ENCODE results near the gene POGLUT3.
A peak's percentile ranks its signal among the peaks of the same experiment; 100 is the strongest.

Gene POGLUT3, protein sequence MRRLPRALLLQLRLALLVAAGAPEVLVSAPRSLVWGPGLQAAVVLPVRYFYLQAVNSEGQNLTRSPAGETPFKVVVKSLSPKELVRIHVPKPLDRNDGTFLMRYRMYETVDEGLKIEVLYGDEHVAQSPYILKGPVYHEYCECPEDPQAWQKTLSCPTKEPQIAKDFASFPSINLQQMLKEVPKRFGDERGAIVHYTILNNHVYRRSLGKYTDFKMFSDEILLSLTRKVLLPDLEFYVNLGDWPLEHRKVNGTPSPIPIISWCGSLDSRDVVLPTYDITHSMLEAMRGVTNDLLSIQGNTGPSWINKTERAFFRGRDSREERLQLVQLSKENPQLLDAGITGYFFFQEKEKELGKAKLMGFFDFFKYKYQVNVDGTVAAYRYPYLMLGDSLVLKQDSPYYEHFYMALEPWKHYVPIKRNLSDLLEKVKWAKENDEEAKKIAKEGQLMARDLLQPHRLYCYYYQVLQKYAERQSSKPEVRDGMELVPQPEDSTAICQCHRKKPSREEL

DNA sequence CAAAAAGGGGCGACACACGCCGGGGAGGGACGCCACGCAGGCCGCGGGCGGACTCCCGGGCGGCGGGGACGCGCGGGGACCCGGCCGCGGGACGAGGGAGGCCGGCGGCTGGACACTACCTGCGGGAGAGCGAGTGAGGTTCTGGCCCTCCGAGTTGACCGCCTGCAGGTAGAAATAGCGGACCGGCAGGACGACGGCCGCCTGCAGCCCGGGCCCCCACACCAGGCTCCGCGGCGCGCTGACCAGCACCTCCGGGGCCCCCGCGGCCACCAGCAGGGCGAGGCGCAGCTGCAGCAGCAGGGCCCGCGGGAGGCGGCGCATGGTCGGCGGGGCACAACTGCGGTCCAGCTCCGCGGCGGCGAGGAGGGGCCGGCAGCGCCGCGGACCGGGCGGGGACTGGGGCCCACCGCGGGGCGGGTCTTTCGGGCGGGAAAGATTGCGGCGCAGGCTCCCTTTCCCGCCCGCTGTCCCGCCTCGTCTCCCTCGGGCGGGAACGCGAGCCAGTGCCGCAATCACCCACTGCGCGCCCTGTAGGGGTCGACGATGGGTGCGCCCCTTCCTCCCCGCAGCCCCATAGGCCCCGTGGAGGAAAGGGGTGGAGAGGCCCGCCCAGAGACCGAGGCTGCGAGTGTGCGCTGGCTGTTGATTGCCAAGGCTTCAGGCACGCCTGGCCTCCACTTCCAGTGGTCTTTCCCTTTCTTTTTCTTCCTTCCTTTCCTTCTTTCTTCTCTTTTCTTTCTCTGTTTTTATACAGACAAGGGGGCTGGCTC lies at the start of gene POGLUT3:
POGLUT3 (minus strand) TSS at position 339 of the 770 bp plus-strand sequence; CDS start at position 321, 18 bp downstream.
- DNase-seq = no peak

DNA sequence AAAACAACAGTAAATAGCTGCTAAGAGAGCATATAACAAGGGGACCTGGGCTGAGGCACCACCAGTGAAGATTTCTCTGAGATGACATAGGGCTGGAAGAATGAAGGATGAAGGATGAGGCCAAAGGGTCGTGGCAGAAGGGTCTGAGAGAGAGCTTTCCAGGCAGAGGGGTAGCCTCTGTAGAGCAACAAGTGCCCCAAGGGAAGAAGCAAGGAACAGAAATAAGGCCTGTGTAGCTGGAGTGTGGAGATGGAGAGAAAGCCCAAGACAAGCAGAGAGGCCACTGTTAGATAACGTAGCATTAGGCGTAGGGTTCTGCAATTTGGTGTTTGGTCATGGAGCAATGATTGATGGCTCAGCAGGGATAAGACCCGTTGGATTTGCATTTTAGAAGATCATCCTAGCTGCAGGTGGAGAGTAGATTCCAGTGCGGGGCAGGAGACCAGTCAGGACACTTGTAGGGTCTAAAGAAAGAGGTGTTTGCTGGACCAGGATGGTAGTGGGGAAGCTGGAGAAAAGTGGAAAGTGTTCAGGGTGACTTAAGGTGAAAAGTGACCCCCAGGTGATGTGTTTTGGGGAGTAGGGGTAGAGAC lies 47.8 kb upstream of the POGLUT3 start:
- no peak for DNase-seq

DNA sequence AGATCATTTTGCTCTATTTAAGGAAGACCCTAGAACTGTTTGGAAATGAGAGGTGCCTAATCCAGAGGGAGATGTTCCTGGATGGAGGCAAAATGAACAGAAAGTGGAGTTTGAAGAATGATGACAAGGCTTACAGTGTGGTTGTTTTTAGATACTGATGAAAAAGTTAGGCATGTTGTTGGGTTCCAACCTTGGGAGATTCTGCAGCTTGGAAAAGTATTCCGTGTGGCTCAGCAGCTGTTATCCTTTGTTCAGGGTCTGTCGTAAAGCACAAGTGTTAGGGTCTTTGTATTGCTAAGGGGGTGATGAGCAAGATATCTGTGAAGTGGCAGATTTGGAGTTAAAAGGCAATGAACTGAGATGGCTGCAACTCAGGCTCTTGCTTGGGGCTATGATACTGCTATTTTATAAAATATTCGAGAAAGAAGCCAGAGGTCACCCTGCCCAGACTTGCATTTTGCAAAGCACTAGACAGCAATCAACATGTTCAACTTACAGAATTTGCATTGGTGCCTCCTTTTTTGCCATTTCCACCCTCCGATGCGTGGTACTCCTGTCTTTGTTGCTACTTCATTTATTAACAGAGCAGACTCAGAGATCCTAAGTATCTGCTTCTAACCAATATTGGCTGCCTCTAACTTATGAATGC lies 45.3 kb upstream of the POGLUT3 start:
- DNase-seq = no peak

DNA sequence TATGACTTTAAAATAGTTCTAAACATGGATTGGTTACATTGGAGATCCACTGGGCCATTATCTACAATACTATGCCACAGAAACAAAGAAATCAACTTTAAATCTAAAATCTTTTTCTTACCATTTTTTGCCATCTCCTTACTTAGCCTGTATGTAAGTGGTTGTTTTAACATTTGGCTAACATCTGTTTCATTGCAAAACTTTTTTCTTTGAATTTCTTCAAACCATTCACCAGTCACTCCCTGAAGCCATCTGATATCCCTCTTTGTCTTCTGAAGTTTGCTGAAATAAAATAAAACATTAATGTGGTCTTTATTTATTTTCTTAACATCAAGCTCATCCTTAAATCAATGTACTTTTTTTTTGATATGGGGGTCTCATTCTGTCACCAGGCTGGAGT lies 43.3 kb upstream of the POGLUT3 start:
- DNase-seq = no peak

DNA sequence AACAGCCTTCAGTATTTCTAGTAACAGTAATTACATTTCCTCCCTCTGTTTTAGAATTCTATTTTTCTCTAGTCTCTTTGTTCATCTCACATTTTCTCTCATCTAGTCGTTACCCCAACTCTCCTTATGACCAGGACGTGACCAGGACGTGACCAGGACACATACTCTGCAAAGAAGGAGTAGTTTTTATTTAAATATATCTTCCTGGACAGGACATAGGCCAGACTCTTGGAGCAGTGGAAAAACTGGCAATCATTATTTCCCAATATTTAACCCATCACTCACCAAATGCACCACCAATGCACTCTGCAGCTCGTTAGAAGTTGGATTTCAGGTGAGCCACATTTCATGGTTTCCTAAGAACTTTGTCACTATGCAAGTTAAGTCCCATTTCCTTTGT lies 40.3 kb upstream of the POGLUT3 start:
- no peak for DNase-seq

DNA sequence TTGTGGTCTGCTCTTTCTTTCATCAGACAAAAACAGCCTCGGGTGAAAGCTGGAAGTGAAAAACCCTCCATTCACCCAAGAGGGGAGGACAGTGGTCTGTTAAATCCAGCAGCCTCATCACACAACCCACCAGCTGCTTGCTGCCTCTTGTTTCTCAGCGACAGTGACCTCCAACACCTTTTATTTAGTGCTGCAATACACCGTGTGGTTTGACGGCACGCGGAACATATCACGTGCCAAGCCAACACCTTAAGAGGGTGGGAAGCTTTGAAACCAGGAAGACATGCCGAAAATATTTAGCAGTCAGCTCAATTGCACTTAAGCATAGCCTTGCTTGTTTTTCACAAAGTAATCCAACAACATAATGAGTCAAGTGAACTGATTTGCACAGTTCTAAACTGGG lies 39.8 kb upstream of the POGLUT3 start:
- DNase-seq = peak; percentile 37

DNA sequence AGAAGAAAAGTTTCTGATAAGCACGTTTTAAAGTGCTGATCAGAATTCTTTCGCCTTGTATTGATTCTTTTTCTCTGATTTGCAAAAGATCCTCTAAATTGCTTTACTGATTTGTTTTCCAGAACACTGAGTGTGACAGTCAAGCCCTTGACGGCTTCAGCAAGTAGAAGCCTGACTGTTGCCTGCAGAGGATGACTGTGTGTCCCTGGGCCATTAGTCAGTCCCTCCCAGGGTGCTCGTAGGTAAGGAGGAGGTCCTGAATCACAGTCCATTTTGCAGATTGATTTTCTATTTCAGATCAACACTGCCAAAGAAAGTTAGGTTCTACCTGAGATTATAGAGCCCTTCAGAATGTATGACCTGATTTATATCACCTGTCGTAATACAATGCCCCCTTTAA lies 38.6 kb upstream of the POGLUT3 start:
- no peak for DNase-seq

DNA sequence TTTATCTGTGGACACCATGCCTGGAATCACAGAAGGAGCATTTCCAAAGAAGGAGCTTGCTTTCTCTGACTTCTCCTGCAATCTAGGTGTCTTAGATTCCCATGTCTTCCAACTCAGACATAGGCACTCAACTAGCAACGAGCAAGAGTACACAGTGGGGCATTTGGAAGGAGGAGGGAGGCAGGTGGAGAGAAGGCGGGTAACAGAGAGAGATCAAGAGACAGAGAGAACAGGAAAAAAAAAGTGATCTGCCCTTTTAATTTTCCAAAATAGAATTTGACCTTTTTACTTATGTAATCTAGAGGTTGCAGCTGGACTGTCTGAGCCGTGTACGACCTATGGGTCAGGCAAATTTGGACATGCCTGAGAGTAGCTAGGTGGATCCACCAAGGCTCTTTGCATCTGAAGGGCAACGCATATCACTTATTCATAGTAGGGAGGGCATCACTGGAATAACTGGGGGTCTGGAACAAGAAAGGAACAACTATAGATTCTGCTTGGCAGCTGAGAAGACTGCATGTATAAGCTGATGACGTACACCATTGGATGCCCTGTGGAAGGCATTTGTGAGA lies 37.3 kb upstream of the POGLUT3 start:
- no peak for DNase-seq

DNA sequence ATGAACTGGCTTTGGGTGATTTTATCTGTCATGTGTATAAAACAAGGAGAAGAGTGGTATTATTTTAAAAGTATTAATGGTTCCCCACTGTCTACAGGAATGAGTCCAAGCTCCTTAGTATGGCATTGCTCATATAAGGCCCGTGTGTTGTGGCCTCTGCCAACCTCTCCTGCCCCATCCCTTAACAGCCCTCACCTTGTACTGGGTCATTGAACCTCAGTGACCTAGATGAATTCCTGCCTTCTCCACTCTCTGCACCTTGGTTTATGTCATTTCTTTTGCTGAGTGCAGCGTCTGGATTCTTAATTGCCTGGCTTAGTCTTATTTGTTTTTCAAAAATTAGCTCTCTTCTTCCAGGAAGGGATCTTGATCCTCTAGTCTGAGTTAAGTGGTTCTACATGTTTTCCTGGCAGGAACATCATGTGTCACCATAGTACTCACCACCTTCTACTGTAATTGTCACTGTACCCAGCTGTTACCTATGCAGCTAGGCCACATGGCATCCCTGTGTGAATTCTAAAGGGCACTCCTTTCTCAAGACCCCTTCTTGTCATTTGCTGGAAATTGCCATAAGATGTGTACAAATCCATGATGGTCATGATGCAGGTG lies 36.2 kb upstream of the POGLUT3 start:
- DNase-seq = no peak

DNA sequence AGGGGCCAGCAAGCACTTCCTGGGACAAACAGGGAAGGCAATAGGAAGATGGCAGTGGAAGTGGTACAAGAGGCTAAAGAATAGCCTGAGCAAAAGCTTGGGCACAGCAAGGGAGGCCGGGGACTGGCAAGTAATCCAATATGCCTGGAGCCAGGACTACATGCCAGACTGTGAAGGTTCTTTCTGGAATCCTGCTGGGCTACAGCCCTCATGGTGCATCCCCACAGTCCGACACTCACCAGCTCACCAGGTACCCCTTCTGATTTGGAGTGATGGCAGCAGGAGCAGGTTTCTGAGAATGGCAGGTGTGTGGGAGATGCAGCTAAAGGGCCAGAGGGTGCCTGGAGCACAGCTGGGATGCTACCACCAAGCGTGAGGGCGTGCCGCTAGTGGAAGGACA lies 32.2 kb upstream of the POGLUT3 start:
- no peak for DNase-seq

DNA sequence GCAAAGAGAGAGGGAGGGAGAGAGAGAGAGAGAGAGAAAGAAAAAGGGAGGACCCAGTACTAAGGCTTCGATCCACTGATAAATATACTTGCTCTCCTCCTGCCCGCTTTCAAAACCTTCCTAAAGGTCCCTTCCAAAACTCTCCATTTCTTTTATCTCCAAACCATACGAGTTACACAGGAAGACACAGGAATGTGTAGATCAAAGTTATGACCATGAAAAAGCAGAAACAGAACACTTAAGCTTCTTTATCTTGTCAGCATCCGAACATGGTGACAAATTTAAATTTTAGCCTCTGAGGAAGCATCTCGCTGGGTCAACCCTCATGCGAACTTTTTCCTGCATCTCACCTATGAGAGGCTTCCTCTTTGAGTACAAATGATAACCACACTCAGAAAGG lies 29.2 kb upstream of the POGLUT3 start:
- no peak for DNase-seq

DNA sequence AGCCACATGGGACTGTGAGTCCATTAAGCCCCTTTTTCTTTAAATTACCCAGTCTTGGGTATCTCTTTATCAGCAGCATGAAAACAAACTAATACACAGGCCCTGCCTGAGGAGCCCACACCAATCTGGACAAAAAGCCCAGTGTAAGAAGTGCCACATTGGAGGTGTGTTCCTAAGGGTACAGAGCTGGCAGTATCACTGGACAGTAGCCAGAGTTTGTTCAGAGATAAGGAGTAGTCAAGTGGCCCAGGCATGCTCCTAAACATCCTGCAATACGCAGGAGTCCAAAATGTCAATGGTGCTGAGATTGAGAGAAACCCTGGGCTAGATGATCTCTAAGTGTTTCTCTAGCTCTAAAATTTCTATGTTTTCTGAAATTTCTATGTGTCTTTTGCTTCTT lies 27.0 kb upstream of the POGLUT3 start:
- DNase-seq = no peak

DNA sequence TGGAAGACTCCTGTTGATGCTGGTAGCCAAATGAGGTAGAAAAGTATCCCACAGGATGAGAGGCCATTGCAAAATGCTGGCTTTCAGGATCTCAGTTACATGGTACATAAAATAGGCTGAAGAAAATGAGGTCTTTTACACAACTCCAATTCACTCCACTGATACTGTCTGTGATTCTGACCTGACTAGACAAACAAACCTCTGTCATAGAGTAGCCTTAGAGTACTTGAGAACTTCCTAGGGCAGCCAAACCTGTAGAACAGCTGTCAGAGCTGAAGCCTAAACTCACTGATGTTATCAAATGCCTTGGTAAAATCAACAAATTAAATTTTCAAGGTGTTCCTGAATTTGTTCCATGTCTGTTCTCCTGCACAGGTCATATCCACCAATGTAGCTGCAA lies 26.2 kb upstream of the POGLUT3 start:
- DNase-seq = no peak

DNA sequence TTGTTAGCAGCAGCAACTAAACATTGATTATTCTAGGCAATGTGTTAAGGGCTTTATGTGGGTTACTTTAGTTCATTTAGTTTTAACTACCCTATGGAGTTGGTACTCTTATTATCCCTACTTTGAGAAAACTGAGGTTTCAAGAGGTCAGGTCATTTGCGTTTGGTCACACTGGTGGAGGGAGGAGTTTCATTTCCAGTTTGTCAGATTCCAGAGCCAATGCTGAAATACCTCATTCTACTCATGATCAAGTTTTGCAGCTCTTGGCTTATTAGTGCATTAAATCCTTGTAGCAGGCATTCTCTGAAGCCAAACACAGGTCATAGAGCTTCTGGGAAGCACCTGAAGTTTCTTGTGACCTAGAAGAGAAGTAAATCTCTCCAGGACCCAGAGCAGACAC lies 24.1 kb upstream of the POGLUT3 start:
- DNase-seq = no peak

DNA sequence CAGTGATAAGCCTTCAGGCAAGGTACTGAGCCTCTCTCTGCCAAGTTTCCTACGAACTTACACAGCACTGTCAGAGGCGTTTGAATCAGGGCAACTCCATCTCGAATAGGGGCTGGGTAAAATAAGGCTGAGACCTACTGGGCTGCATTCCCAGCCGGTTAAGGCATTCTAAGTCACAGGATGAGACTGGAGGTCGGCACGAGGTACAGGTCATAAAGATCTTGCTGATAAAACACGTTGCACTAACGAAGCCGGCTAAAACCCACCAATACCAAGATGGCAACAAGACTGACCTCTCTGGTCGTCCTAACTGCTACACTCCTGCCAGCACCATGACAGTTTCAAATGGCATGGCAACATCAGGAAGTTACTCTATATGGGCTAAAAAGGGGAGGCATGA lies 20.4 kb upstream of the POGLUT3 start:
- no peak for DNase-seq

DNA sequence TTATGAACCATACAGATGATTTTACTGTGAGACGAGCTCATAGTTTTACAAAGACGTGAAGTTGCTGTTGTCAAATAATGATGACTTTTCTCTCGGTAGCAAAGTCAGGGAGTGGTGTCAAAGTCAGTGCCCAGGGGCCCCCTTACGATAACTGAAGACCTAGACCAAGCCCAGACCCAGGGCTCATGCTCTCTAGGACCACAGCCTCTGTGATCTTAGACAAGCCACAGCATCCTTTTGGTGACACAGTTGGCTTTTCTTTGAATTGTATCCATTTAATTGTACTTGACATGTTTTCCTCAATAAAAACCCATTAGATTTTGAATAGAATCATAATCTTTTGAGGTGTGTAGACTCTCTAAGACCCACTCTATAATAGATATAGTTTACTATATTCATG lies 17.9 kb upstream of the POGLUT3 start:
- no peak for DNase-seq

DNA sequence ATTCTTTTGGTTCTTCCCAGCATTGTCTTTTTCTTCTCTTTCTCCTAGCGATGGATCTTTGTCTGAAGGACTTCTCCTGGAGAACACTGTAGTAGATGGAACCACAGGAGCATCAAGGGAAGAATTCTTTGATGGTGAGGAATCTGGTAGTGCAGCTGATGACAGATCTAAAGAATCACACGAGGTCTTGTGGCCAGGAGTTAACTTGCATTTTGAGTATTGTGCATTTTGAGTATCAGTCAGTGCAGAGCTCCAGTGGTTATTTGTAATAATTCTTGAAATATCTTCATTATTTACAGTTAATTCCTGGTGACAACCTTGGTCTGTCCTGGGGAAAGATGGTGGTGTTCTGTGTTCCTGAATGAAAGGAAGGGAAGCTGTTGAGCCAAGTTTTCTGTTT lies 14.5 kb upstream of the POGLUT3 start:
- no peak for DNase-seq

DNA sequence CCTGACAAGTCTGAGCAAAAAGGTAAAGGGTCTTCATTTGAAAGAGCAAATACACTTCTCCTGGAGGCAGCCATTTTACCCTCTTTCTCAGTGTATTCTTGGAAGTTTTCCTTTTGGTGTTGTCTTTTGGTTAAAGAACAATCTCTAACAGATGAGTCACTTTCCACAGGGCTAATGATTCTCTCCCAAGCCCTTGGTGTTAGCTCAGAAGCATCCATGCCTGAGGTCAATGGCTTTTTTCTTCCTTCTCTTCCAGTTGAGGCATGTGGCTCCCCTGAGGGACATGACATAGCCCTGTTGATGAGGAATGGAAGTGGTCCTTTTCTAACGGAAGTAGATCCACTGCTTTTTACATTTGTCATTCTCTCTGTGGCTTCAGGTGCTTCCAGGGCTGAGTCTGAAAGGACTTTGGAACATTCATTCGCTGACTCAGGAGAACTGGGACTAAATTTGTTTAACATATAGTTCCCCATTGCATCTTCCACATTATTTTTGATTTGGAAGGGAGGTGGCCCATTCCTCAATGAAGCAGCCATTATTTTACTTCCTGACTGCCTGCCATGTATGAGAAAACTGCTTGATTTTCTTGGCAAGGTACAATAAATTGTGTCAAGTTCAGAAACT lies 13.8 kb upstream of the POGLUT3 start:
- no peak for DNase-seq

DNA sequence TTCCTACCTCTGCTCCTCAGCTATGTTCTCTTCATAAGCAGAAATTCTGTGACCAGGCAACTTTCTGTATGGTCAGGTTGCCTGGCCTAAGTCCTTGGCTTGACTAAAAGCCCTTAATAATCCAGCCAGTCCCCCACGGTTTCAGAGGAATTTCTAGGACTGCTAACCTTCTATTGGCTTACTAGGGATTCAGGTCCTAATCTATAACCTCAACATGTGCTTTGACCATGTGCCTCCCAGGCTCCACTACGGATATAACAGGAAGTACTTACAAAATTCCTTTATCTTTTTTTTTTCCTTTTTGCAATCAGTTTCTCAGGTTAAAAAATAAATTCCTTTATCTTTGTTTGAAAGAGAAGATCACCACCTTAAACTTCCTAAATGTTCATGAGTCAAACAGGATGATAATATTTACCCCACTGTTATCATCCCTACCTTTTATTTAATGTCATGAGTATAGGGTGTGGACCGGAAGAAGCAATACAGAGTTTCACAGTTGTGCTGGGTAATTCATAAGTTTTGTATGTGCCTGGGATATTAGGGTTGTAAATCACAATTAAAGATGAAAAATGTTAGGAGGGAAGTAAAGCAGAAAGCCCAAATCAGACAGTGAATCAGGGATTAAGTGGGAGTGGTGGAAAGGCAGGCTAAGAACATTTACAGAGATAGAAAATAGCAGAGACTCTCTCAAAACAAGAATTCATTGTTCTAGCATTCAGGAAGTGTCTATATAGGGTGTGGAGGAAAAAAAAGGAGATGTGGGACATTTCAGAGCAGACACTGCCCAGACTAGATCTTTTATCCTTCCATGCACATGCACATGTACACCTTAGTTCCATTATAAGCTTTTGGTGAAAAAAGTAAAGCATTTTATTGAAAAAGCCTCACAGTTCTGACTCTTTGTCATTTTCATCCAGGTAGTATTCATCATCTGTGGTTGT lies 10.7 kb upstream of the POGLUT3 start:
- no peak for DNase-seq

DNA sequence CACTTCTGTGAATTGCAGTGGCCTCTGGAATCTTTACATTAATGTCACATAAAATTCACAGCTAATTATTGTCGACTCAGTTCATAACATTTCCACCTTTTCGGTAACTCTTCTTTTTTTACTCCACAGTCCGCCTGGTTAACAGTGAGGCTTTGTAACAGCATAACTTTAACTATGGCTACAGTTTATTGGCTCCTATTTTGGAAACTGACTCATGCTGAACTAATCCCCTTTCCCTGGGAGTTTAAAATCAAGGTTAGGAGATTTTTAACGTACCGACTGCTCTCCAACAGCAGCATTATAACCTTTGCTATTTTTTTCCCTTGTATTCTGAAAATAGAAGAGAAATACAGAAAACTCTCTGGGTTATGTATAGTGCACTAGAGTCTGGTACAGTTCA lies 3.2 kb upstream of the POGLUT3 start:
- DNase-seq = no peak

DNA sequence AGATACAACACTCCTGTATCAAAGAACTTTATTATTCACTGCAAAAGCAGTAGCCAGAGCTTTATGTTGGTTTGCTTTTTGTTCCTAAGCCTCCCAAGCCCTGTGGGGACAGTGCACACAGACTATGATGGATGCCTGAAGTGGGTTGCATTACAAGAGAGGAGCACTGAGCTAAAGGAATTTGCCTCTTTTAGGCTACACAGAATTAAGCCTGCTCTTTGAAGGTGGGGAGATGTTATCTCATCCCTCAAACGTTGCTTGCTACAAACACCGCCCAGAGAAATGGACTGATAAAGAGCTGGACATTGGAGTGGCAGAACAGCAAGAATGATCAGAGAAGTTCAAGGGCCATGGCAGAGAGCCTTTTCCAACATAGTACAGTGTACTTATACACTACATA lies 2.5 kb upstream of the POGLUT3 start:
- DNase-seq = no peak

Measured in NCI-H2107 (cell line).